GM23338 (cell line): ENCODE measurements around the gene WDR11. TPM values are rescaled to one million over a fixed set of nuclear protein-coding genes. Genes with fewer than 3 reads are reported as not detected.

Experiments used
- ATAC-seq: fragments of 200-7000 bp; cut with Tn5 transposase; 3 replicates; pipeline ENCODE4 v1.9.1; 2020
- DNase-seq: peaks from one replicate; pipeline ENCODE4 v3.0.0-alpha.2; 2015; ENCODE audit warnings: low spot score
- H2AFZ ChIP-seq: fragments of 200-600 bp; sonication (generic); 2 replicates; pipeline ENCODE4 v1.8.0; 2016; ENCODE audit warnings: antibody characterized with exemption, mild to moderate bottlenecking, moderate library complexity
- H3F3A ChIP-seq: fragments of 200-600 bp; sonication (generic); replicated peaks from 2 replicates; pipeline ENCODE4 v1.8.0; 2017; ENCODE audit warnings: antibody characterized with exemption, mixed run types, low read depth
- H3K27ac ChIP-seq: fragments of 200-600 bp; sonication (generic); 2 replicates; pipeline ENCODE4 v1.6.1; 2016; ENCODE audit warnings: low read depth
- H3K27me3 ChIP-seq: fragments of 200-600 bp; sonication (generic); 2 replicates; pipeline ENCODE4 v1.8.0; 2016; ENCODE audit warnings: mild to moderate bottlenecking, mixed run types, moderate library complexity; ENCODE audit not compliant: insufficient read depth
- H3K36me3 ChIP-seq: fragments of 200-600 bp; sonication (generic); 2 replicates; pipeline ENCODE4 v1.8.0; 2016; ENCODE audit warnings: mild to moderate bottlenecking; ENCODE audit not compliant: insufficient read depth
- H3K4me1 ChIP-seq: fragments of 200-600 bp; sonication (generic); 2 replicates; pipeline ENCODE4 v1.8.0; 2016; ENCODE audit warnings: mild to moderate bottlenecking, moderate library complexity; ENCODE audit not compliant: insufficient read depth
- H3K4me2 ChIP-seq: fragments of 200-600 bp; sonication (generic); 2 replicates; pipeline ENCODE4 v1.7.1; 2017; ENCODE audit warnings: mixed run types
- H3K4me3 ChIP-seq: fragments of 200-600 bp; sonication (generic); 2 replicates; pipeline ENCODE4 v1.6.1; 2016; ENCODE audit warnings: mixed run types
- H3K79me2 ChIP-seq: fragments of 200-600 bp; sonication (generic); replicated peaks from 2 replicates; pipeline ENCODE4 v1.8.0; 2017; ENCODE audit warnings: mild to moderate bottlenecking; ENCODE audit not compliant: insufficient read depth
- H3K9me2 ChIP-seq: fragments of 200-600 bp; sonication (generic); 2 replicates; pipeline ENCODE4 v1.8.0; 2017; ENCODE audit not compliant: insufficient read depth
- H4K20me1 ChIP-seq: fragments of 200-600 bp; sonication (generic); replicated peaks from 2 replicates; pipeline ENCODE4 v1.8.0; 2017; ENCODE audit warnings: mild to moderate bottlenecking; ENCODE audit not compliant: insufficient read depth
- H3K27ac Mint-ChIP-seq: 2 replicates; pipeline ENCODE4 v1.8.0; 2020; ENCODE audit warnings: inconsistent platforms, mild to moderate bottlenecking, moderate library complexity, mixed read lengths
- H3K27me3 Mint-ChIP-seq: 3 replicates; pipeline ENCODE4 v1.8.0; 2022; ENCODE audit warnings: low read depth, mild to moderate bottlenecking, moderate library complexity, mixed read lengths, inconsistent platforms; ENCODE audit not compliant: insufficient read depth, poor library complexity
- H3K36me3 Mint-ChIP-seq: 3 replicates; pipeline ENCODE4 v1.8.0; 2021; ENCODE audit warnings: low read depth, mild to moderate bottlenecking, inconsistent platforms, moderate library complexity, mixed read lengths
- H3K4me1 Mint-ChIP-seq: 3 replicates; pipeline ENCODE4 v1.8.0; 2020; ENCODE audit warnings: mild to moderate bottlenecking, inconsistent platforms, mixed read lengths
- H3K4me3 Mint-ChIP-seq: 3 replicates; pipeline ENCODE4 v1.8.0; 2021; ENCODE audit warnings: moderate library complexity, mild to moderate bottlenecking, inconsistent platforms, mixed read lengths
- H3K9me3 Mint-ChIP-seq: 3 replicates; pipeline ENCODE4 v1.8.0; 2020; ENCODE audit warnings: moderate library complexity, mild to moderate bottlenecking, inconsistent platforms, mixed read lengths
- CREB1 ChIP-seq: fragments of 250-450 bp; sonication (Bioruptor Pico); IDR thresholded peaks from 2 replicates; pipeline ENCODE4 v1.5.0; 2020; ENCODE audit warnings: low read depth, mild to moderate bottlenecking, moderate library complexity
- ETS1 ChIP-seq: IDR thresholded peaks from 2 replicates; pipeline ENCODE4 v1.6.1; 2016; ENCODE audit warnings: antibody characterized with exemption
- EZH2 ChIP-seq: fragments of 200-600 bp; sonication (generic); IDR thresholded peaks from one replicate; pipeline ENCODE4 v1.8.0; 2017; ENCODE audit warnings: antibody characterized with exemption, mild to moderate bottlenecking, low read depth; ENCODE audit not compliant: unreplicated experiment
- EZH2phosphoT487 ChIP-seq: fragments of 200-600 bp; sonication (generic); IDR thresholded peaks from one replicate; pipeline ENCODE4 v1.8.1; 2018; ENCODE audit warnings: antibody characterized with exemption; ENCODE audit not compliant: unreplicated experiment
- JUNB ChIP-seq: IDR thresholded peaks from one replicate; pipeline ENCODE4 v1.6.1; 2016; ENCODE audit warnings: antibody characterized with exemption; ENCODE audit not compliant: unreplicated experiment
- NANOG ChIP-seq: IDR thresholded peaks from 2 replicates; pipeline ENCODE4 v1.6.1; 2016; ENCODE audit warnings: antibody characterized with exemption, borderline replicate concordance
- POLR2AphosphoS5 ChIP-seq: IDR thresholded peaks from 2 replicates; pipeline ENCODE4 v1.6.1; 2016; ENCODE audit warnings: antibody characterized with exemption, low read depth
- REST ChIP-seq: IDR thresholded peaks from one replicate; pipeline ENCODE4 v1.6.1; 2018; ENCODE audit warnings: antibody characterized with exemption; ENCODE audit not compliant: unreplicated experiment
- STAT1 ChIP-seq: IDR thresholded peaks from one replicate; pipeline ENCODE4 v1.6.1; 2016; ENCODE audit warnings: antibody characterized with exemption; ENCODE audit not compliant: unreplicated experiment
- ZNF331 ChIP-seq: fragments of 250-450 bp; sonication (Bioruptor Pico); IDR thresholded peaks from 2 replicates; pipeline ENCODE4 v1.5.0; 2020; ENCODE audit warnings: low read depth, mild to moderate bottlenecking, moderate library complexity
- ZNF462 ChIP-seq: fragments of 250-450 bp; sonication (Bioruptor Pico); IDR thresholded peaks from 2 replicates; pipeline ENCODE4 v1.5.0; 2020; ENCODE audit warnings: mild to moderate bottlenecking, moderate library complexity
- polyA plus RNA-seq: library from polyadenylated mRNA; unstranded; fragments of >200 nt; fragmentation: Nextera tagmentation; extraction: Ambion mirVana; gene quantifications from 2 replicates; pipeline ENCODE4 v1.2.1, GENCODE V29; 2016
- total RNA-seq: library from RNA; depleted of rRNA; stranded (reverse); fragments of >200 nt; shearing (Covaris generic); gene quantifications from 2 replicates; pipeline ENCODE4 v1.2.3, GENCODE V29; 2014

The WDR11 gene
- total and polyA plus RNA-seq, 2 experiments from 2014 or later = 19.7 to 74.4 TPM

GRCh38 chr10:120823266-120823665 is 27.9 kb upstream of the WDR11 start:
- Histone ChIP-seq H3K4me3 (no peak overlapping the region), H3K79me2 (no peaks in the 10 kb centered on the region), H3K4me2 (no peak overlapping the region), H3K27me3 (no peaks in the 10 kb centered on the region), H3K9me2 (peaks cover 7% of the 10 kb centered on the region; the same call in 1 of the 2 replicates), H2AFZ (no peak overlapping the region), H3F3A (no peaks in the 10 kb centered on the region), H3K4me1 (peaks cover 19% of the 10 kb centered on the region; the same call in 1 of the 2 replicates), H3K36me3 (no peaks in the 10 kb centered on the region), H4K20me1 (no peaks in the 10 kb centered on the region), H3K27ac (no peak overlapping the region)
- no peaks in the 10 kb centered on the region for H3K36me3 Mint-ChIP-seq
- H3K4me3 Mint-ChIP-seq = no peak overlapping the region
- peaks cover 2% of the 10 kb centered on the region for H3K27me3 Mint-ChIP-seq
- no peaks in the 10 kb centered on the region for H3K9me3 Mint-ChIP-seq
- no peak overlapping the region for H3K27ac Mint-ChIP-seq
- DNase-seq = no peak
- TF ChIP-seq ZNF331 (no peak), CREB1 (CRISPR knock-in tag) (no peak), EZH2phosphoT487 (no peak), STAT1 (no peak), NANOG (no peak), ETS1 (no peak), POLR2AphosphoS5 (no peak), JUNB (no peak), EZH2 (no peak), REST (no peak)
- peaks cover 26% of the 10 kb centered on the region for H3K4me1 Mint-ChIP-seq
- no peak for ATAC-seq

- Histone ChIP-seq H4K20me1 (no peaks in the 10 kb centered on the region), H3K4me1 (peaks cover 19% of the 10 kb centered on the region; the same call in 1 of the 2 replicates), H2AFZ (no peak overlapping the region), H3K27ac (no peak overlapping the region), H3K79me2 (no peaks in the 10 kb centered on the region), H3K27me3 (no peaks in the 10 kb centered on the region), H3F3A (no peaks in the 10 kb centered on the region), H3K4me2 (no peak overlapping the region), H3K4me3 (no peak overlapping the region), H3K36me3 (no peaks in the 10 kb centered on the region), H3K9me2 (no peaks in the 10 kb centered on the region)
- ATAC-seq = peak; percentile 87
- H3K36me3 Mint-ChIP-seq = no peaks in the 10 kb centered on the region
- H3K27ac Mint-ChIP-seq = no peak overlapping the region
- DNase-seq = peak; percentile 92
- no peaks in the 10 kb centered on the region for H3K9me3 Mint-ChIP-seq
- peaks cover 23% of the 10 kb centered on the region for H3K4me1 Mint-ChIP-seq
- H3K27me3 Mint-ChIP-seq = no peaks in the 10 kb centered on the region
- H3K4me3 Mint-ChIP-seq = no peak overlapping the region
- no peak for TF ChIP-seq ZNF462 (CRISPR knock-in tag)
These were observed 26.3 kb upstream of the WDR11 start for GRCh38 chr10:120824881-120825309.
